Measurements from ENCODE around the gene AQP2.

Gene AQP2

DNA sequence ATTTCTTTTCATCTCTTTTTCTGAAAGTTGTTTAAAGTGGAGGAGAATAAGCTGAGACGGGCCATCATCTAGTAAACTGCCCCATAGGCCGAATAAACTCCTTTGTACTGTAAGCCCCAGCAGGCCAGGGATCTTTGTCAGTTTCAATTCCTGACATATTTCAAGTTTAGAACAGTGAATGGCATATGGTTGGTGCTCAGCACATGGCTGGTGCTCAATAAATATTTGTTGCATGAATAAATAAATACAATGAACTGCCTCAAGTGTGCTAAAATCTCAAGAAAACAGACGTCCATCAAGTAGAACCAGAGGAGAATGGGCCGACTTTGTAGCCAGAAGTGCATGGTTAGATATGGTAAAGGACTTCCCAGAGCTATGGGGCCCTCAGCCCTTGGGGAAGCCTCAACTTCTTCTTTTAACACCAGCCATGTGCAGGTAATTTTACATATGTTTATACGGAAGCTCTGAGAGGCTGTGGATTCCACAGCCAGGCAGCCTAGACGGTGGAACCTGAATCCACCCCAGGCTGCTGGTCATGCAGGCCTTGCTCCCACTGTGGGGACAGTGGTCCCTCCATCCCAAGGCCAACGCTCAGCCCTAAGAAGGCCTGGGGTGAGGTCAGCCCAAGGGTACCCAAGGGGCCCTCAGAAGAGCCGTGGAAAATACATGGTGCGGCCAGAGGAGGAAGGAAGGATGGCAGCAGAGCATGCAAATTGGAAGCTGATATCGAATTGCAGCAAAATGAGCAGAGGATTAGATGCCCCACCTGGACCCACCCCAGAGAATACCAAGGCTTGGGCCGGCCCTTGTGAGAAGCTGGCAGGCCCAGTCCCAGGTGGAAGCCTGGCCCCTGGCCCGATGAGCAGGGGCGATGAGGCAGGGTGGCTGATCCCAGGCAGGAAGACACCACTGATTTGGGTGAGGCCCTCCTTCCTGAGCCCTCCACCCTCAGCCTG is 8.7 kb upstream of the AQP2 start:
- DNase-seq (ENCODE audit: low read depth), result no peak

DNA sequence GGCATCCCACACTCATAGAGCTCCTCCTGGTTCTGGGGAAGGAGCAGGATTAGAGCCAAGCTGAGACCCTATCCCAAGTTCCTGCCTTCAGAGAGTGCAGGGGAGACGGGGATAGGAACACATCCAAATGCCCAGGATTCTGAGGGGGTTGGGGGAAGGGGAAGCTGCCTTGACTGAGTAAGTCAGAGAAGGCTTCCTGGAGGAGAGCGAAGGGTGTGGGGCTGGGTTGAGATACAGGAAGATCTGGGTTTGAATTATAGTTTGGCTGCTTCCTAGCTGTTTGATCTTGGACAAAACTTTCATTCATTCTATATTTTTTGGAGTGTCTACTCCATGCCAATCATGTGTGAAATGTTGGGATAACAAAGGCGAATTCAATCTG is 8.0 kb upstream of the AQP2 start:
- no peak for DNase-seq (ENCODE audit: low read depth)

DNA sequence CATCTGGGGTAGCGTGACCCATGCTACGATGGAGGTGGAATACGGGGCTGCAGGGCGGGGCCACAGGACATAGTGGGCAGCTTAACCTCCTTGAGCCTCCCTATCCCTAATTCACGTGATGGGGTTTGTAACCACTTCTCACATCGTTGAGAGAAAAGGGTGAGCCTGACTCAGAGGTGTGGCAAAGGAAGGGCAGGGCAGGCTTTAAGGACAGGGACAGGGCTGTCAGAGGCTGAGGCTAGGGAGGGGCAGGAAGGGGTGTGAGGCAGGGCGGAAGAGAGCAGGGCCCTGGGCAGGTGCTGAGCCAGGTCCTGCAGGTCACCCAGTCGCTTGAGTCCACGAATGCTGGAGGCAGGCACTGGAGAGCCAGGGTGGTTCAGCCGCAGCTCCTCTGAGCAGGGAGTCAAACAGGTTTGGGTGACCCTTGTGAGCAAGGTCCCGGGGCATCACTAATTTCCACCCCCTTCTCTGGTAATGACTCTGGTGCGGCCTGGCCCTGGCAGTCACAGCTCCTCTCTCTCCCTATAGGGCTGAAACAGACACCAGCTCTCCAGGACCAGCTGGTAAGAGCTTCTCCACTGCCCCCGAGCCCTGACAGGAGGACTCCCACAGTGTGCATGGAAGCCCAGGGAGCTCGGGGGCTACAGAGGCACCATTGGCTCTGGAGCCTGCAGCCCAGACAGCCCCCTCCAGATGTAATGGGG is 7.5 kb upstream of the AQP2 start:
- no peak for DNase-seq (ENCODE audit: low read depth)

DNA sequence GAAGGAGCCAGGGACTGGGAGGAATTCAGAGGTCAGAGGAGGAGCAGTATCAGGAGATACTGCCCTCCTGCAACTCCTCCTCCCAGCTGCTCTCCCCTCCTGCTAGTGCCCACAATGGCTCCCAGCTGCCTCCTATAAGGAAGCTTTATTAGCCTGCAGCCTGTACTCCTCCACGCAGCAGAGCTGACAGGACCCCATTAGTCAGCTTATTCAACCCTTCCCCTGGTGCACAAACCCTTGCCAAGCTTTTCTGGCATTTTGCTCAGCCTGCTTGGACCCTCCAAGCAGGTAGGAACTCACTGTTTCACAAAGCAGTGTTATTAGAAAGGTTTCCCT is 6.9 kb upstream of the AQP2 start:
- DNase-seq (ENCODE audit: low read depth), result no peak

- DNase-seq (ENCODE audit: low read depth), result no peak
These were observed 6.5 kb upstream of the AQP2 start for GRCh38 chr12:49944046-49944445.

DNA sequence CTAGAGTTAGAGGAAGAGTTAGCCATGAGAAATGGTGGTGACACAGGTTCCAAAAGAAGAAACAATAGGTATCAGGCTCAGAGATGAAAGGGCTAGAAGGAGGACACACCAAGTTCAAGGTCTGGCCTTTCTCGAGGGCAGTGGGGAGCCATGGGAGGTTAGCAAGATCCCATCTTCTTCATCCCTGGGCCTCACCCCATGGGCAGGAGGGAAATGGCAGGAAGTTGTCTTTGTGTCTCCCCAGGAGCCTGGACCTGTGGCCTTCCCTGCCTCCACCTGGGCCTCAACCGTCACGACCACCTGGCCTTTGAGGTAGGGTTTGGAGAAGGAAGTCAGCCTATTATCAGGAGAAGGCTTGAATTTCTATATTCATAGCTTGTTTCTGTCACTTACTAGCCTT is 5.8 kb upstream of the AQP2 start:
- DNase-seq (ENCODE audit: low read depth), result no peak

GRCh38 chr12:49945394-49946080 is 5.0 kb upstream of the AQP2 start:
- peak; percentile 79 for DNase-seq (ENCODE audit: low read depth)

GRCh38 chr12:49946086-49946485 is 4.5 kb upstream of the AQP2 start:
- no peak for DNase-seq (ENCODE audit: low read depth)

GRCh38 chr12:49946497-49946896 is 4.0 kb upstream of the AQP2 start:
- DNase-seq (ENCODE audit: low read depth), result no peak

DNA sequence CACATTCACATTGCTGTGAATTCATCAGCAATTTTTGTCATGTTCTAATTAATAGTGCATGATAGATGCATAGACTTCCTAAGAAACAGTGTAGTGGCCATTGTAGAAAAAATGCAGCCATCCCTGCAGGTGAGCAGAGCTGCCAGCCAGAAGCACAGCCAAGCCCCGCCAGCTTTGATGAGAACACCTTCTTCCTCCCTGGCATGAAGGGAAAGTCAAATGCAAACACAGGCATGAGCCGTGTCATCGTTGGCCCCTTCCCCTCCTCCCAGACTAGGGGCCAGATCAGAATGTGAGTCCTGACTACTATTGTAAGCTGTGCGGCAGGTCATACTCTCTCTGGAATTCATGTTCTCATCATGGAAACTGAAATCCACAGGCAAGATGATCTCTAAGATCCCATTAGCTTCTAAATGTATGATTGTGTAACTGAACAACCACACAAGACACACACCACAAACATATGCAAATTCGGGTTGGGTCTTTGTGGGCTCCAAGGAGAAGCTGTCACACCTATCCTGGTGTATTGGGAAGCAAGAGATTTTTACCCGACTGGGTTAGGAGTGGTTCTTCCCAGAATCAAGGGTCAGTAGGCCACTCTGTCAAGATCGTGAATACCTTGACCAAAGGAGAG is 2.8 kb upstream of the AQP2 start:
- no peak for DNase-seq (ENCODE audit: low read depth)

GRCh38 chr12:49948866-49949845 is 1.4 kb upstream of the AQP2 start:
- no peak for DNase-seq (ENCODE audit: low read depth)

DNA sequence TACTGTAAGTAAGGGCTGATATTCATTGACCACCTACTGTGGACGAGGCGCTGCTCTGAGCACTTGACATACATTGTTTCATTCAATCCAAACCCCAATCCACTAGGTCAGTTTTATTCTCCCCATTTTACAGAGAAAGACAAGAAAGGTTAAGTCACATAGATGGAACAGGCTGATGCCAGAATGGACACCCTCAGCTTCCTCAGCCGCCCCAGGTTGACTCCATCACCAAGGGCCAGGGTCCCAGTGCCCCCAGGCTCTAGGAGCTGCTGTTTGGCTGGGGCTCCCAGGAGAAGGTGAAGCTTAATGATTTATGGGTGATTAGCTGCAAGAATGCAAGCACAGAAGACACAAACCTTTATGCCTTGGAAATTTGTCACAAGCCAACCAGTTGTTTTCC is 671 bp upstream of the AQP2 start:
- DNase-seq (ENCODE audit: low read depth), result no peak

DNA sequence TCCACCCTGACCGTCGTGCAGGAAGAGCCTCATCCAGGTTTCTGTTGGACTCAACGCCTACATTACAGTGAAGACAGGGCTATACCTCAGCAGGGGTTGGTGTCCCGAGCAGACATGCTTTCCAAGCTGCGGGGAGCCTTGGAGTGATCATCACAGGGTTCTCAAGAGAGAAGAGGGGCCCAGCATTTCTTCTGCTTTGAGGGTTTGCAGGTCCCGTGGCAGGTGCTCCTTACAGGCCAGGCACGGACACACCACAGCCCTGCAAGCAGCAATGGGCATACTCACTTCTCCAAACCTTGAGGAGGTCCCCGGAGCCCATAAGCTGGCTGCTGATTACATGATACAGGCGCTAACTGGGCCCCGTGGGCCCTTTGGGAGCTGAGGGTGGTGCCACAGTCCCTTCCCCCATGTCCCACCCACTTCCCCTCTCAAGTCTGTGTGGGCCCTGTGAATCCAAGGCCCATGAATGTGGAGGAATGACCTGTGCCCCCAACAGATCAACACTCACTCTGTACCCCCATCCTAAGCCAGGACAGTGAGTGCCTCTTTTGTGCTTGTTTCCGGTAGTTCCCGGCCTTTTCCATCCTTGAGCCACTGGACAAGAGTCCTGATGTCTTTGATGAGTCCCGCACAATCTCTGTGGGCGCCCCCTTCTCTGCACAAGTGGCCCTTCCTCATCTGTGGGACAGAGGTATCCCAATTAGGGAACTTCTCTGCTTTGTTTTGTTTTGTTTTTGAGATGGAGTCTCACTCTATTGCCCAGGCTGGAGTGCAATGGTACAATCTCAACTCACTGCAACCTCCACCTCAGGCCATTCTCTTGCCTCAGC is 1.1 kb downstream of the AQP2 start:
- DNase-seq (ENCODE audit: low read depth), result no peak

GRCh38 chr12:49952391-49953055 is 2.0 kb downstream of the AQP2 start:
- no peak for DNase-seq (ENCODE audit: low read depth)

GRCh38 chr12:49953151-49953550 is 2.6 kb downstream of the AQP2 start:
- DNase-seq (ENCODE audit: low read depth), result no peak

GRCh38 chr12:49953961-49954846 is 3.7 kb downstream of the AQP2 start:
- no peak for DNase-seq (ENCODE audit: low read depth)

DNA sequence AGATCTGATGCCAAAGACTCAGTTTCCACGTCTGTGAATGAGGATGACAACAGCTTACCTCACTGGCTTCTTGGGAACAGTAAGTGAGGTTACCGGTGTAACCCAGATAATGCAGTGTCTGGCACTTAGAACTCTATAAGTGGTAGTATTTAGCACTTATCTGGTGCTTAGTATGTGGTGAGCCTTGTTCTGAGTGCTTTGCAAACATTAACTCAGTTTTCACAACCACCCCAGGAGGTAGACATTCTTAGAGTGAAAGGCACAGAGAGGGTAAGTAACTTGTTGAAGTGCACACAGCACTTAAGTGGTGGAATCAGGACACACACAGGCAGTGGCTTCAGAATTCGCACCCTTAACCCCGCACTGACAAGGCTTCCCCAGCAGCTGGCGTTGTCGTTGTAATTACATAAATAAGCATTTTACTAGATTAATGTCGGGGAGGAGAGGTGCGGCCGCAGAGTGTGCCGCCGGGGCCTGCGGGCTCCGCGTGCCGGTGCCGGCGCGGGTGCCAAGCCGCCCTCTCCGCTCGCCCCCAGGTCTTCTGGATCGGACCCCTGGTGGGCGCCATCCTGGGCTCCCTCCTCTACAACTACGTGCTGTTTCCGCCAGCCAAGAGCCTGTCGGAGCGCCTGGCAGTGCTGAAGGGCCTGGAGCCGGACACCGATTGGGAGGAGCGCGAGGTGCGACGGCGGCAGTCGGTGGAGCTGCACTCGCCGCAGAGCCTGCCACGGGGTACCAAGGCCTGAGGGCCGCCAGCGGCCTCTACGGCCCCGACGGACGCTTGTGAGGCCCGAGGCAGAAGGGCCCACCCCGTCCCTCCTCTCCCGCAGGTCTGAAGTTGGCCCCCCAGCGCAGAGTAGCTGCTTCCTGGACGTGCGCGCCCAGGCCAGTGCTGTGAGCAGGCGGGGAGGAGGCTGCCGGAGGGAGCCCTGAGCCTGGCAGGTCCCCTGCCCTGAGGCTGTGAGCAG is 4.6 kb downstream of the AQP2 start:
- DNase-seq (ENCODE audit: low read depth), result no peak
